HEK293 (cell line): Measurements from ENCODE around the gene LBX2.
A peak's percentile ranks its signal among the peaks of the same experiment; 100 is the strongest.

Source experiments
- CTCF ChIA-PET: fragments of 350-600 bp; formaldehyde crosslinking; extraction: SDS; loops from one replicate; lab custom pipeline; 2021; ENCODE audit warnings: antibody characterized with exemption; lab: Yijun Ruan, JAX
- POLR2A ChIA-PET: fragments of 300-600 bp; formaldehyde crosslinking; extraction: SDS; loops from one replicate; lab custom pipeline; 2020; ENCODE audit warnings: antibody characterized with exemption, inconsistent platforms; lab: Yijun Ruan, JAX
- H3K27ac ChIP-seq: fragments of 200-500 bp; sonication (Bioruptor generic); 2 replicates; pipeline ENCODE4 v1.5.1; 2014; ENCODE audit warnings: low read depth, low read length, control low read depth, inconsistent platforms; ENCODE audit errors: extremely low read depth
- H3K36me3 ChIP-seq, 2 experiments: fragments of 200-500 bp in 1 of 2; sonication (Bioruptor generic) in 1 of 2; 1 replicate in 1 of 2; 2 replicates in 1 of 2; pipeline ENCODE4 v1.5.1; 2014 to 2017; ENCODE audit warnings: inconsistent platforms in 2 of 2, low read length in 2 of 2; ENCODE audit not compliant: control insufficient read depth in 2 of 2, insufficient read depth in 1 of 2
- H3K4me1 ChIP-seq: fragments of 200-500 bp; sonication (Bioruptor generic); 2 replicates; pipeline ENCODE4 v1.5.1; 2014; ENCODE audit warnings: mild to moderate bottlenecking, low read length, inconsistent platforms; ENCODE audit not compliant: control insufficient read depth, insufficient read depth
- H3K4me3 ChIP-seq: 2 replicates; pipeline ENCODE4 v1.5.1; 2011; ENCODE audit warnings: low read depth, mild to moderate bottlenecking, control low read depth, low read length, moderate library complexity
- H3K9me3 ChIP-seq: fragments of 200-500 bp; sonication (Bioruptor generic); 2 replicates; pipeline ENCODE4 v1.5.1; 2014; ENCODE audit warnings: low read depth, low read length, inconsistent platforms; ENCODE audit not compliant: control insufficient read depth, insufficient read depth
- KLF1 ChIP-seq: fragments of 450-650 bp; formaldehyde crosslinking; IDR thresholded peaks from 2 replicates; pipeline ENCODE4 v1.5.1; 2016; ENCODE audit warnings: missing biosample characterization, missing genetic modification characterization
- KLF16 ChIP-seq: fragments of 450-650 bp; formaldehyde crosslinking; IDR thresholded peaks from 2 replicates; pipeline ENCODE4 v1.5.1; 2017; ENCODE audit warnings: missing biosample characterization, missing genetic modification characterization
- ZBTB20 ChIP-seq: fragments of 450-650 bp; formaldehyde crosslinking; IDR thresholded peaks from 2 replicates; pipeline ENCODE4 v1.5.1; 2016; ENCODE audit warnings: missing biosample characterization, missing genetic modification characterization
- ZNF140 ChIP-seq: fragments of 450-650 bp; formaldehyde crosslinking; IDR thresholded peaks from 2 replicates; pipeline ENCODE4 v1.5.1; 2016; ENCODE audit warnings: missing biosample characterization, missing genetic modification characterization
- ZNF157 ChIP-seq: fragments of 450-650 bp; formaldehyde crosslinking; IDR thresholded peaks from 2 replicates; pipeline ENCODE4 v1.5.1; 2016; ENCODE audit warnings: missing biosample characterization, missing genetic modification characterization
- ZNF16 ChIP-seq: fragments of 450-650 bp; formaldehyde crosslinking; IDR thresholded peaks from 2 replicates; pipeline ENCODE4 v1.5.1; 2016; ENCODE audit warnings: low read depth, missing biosample characterization, missing genetic modification characterization
- ZNF274 ChIP-seq, 2 experiments: fragments of 200-500 bp in 1 of 2; fragments of 450-650 bp in 1 of 2; sonication (Bioruptor generic) in 1 of 2; formaldehyde crosslinking in 1 of 2; IDR thresholded peaks; 2 replicates each; pipeline versions ENCODE4 v1.5.1 to v1.6.1; 2014 to 2016; ENCODE audit warnings: borderline replicate concordance in 1 of 2, inconsistent platforms in 1 of 2, low read length in 1 of 2, missing biosample characterization in 1 of 2, missing genetic modification characterization in 1 of 2
- ZNF658 ChIP-seq: fragments of 450-650 bp; formaldehyde crosslinking; IDR thresholded peaks from 2 replicates; pipeline ENCODE4; 2016; ENCODE audit warnings: missing biosample characterization, missing genetic modification characterization
- ZNF670 ChIP-seq: fragments of 450-650 bp; formaldehyde crosslinking; IDR thresholded peaks from 2 replicates; pipeline ENCODE4 v1.5.1; 2016; ENCODE audit warnings: missing biosample characterization, missing genetic modification characterization, low read depth
- ZNF747 ChIP-seq: fragments of 450-650 bp; formaldehyde crosslinking; IDR thresholded peaks from 2 replicates; pipeline ENCODE4 v1.5.1; 2016; ENCODE audit warnings: missing biosample characterization, missing genetic modification characterization
- ZNF785 ChIP-seq: fragments of 450-650 bp; formaldehyde crosslinking; IDR thresholded peaks from 2 replicates; pipeline ENCODE4 v1.5.1; 2016; ENCODE audit warnings: missing biosample characterization, missing genetic modification characterization
- ZNF843 ChIP-seq: fragments of 450-650 bp; formaldehyde crosslinking; IDR thresholded peaks from 2 replicates; pipeline ENCODE4 v1.5.1; 2016; ENCODE audit warnings: missing biosample characterization, missing genetic modification characterization
- TF ChIP-seq, protein P1 (sequence below): fragments of 450-650 bp; formaldehyde crosslinking; IDR thresholded peaks from 2 replicates; pipeline ENCODE4 v1.5.1; 2016; ENCODE audit warnings: missing biosample characterization, missing genetic modification characterization, borderline replicate concordance
- TF ChIP-seq, protein P2 (sequence below): fragments of 450-650 bp; formaldehyde crosslinking; IDR thresholded peaks from 2 replicates; pipeline ENCODE4 v1.5.1; 2016; ENCODE audit warnings: missing biosample characterization, missing genetic modification characterization
- TF ChIP-seq, protein P3 (sequence below): fragments of 450-650 bp; formaldehyde crosslinking; IDR thresholded peaks from 2 replicates; pipeline ENCODE4 v1.5.1; 2016; ENCODE audit warnings: missing biosample characterization, missing genetic modification characterization
- TF ChIP-seq, protein P4 (sequence below): fragments of 450-650 bp; formaldehyde crosslinking; conservative IDR thresholded peaks from 2 replicates; pipeline ENCODE4 v1.5.1; 2016; ENCODE audit warnings: low read depth, missing biosample characterization, missing genetic modification characterization

The LBX2 gene

DNA sequence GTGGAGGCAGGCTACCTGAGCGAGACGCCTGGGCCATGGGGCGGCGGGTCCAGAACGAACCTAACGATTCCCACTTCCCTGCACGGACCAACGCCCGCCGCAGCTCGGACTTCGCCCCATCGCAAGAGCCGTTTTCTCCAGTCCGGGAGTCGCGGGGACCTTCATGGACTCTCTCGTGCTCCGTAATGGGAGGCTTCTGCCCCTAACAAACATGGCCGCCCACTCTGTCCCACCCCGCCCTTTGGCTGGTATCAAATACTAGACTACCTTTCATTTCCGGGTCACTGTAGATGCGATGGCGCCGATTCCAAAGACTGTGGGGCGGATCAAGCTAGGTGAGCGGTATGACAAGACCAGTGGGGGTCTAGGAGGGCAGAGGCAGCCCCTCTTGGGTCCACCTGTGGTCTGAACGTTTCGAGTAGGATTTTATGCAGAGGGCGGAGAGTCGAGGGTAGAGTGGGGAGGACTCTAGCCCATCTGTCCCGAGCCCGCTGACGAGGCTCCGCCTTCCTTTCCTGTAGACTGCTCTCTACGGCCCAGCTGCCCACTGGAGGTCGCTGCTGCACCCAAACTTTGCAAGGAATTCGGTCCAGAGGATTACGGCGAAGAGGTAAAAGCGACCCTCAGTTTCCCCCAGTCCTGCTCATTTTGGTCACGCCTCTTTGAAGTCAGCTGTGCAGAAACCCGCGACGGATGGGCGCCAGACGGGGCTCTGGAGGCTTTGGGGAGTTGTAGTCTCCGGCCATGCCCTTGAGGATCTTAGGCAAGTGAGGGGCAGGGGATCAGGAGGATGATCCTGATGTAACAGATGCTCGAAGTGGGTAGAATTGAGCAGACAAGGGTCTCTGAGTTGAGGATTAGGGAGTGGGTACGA lies 16.4 kb downstream of the LBX2 start, which contains the start of the genes CCDC142 and TTC31 (continued):
- TF ChIP-seq, protein P1, sequence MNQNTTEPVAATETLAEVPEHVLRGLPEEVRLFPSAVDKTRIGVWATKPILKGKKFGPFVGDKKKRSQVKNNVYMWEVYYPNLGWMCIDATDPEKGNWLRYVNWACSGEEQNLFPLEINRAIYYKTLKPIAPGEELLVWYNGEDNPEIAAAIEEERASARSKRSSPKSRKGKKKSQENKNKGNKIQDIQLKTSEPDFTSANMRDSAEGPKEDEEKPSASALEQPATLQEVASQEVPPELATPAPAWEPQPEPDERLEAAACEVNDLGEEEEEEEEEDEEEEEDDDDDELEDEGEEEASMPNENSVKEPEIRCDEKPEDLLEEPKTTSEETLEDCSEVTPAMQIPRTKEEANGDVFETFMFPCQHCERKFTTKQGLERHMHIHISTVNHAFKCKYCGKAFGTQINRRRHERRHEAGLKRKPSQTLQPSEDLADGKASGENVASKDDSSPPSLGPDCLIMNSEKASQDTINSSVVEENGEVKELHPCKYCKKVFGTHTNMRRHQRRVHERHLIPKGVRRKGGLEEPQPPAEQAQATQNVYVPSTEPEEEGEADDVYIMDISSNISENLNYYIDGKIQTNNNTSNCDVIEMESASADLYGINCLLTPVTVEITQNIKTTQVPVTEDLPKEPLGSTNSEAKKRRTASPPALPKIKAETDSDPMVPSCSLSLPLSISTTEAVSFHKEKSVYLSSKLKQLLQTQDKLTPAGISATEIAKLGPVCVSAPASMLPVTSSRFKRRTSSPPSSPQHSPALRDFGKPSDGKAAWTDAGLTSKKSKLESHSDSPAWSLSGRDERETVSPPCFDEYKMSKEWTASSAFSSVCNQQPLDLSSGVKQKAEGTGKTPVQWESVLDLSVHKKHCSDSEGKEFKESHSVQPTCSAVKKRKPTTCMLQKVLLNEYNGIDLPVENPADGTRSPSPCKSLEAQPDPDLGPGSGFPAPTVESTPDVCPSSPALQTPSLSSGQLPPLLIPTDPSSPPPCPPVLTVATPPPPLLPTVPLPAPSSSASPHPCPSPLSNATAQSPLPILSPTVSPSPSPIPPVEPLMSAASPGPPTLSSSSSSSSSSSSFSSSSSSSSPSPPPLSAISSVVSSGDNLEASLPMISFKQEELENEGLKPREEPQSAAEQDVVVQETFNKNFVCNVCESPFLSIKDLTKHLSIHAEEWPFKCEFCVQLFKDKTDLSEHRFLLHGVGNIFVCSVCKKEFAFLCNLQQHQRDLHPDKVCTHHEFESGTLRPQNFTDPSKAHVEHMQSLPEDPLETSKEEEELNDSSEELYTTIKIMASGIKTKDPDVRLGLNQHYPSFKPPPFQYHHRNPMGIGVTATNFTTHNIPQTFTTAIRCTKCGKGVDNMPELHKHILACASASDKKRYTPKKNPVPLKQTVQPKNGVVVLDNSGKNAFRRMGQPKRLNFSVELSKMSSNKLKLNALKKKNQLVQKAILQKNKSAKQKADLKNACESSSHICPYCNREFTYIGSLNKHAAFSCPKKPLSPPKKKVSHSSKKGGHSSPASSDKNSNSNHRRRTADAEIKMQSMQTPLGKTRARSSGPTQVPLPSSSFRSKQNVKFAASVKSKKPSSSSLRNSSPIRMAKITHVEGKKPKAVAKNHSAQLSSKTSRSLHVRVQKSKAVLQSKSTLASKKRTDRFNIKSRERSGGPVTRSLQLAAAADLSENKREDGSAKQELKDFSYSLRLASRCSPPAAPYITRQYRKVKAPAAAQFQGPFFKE (tag by site-specific recombination), result no peak
- no peak for TF ChIP-seq ZNF843
- no peak for TF ChIP-seq ZNF157
- no peak for TF ChIP-seq ZNF747 (tag by site-specific recombination)

DNA sequence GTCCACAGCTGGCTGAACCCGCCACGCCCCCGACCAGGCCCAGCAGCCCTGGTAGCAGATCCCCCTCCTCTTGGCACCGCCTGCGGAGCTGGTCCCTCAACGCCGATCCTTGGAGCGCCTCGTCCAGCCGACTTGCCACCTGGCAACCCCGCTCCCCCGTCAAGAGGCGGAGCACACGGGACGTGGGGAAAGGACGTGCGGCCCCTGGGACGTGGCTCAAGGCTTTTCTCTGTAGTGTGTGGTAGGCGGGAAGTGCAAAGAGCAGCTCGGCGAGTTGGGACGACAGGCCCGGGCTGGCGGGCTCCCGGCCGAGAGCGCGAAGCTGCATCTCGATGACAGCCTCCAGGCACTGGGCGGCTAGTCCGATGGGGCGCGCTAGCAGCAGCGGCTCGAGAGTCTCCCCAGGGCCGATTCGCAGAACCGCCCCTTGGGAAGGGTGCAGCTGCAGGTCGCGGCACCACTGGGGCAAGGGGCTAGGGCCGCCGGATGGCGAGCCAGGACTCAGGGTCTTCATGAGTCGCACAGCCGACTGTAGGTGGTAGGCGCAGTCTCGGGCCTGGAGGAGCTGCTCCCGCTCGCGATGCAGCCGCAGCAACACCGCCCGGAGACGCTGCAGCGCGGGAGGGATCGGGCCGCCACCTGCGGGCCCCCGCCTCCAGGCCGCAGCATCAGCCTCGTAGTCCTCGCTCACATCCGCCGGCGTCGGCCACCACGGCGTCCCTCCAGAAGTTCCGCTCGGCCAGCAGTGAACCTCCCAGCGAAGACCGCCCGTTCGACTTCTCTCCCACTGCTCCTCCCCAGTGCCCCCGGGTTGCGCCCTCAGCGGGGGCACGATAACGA lies 17.2 kb downstream of the LBX2 start:
- CTCF ChIA-PET, result interaction anchor here (0.8 to 5.0 kb wide), 15 partner anchors 9 to 119 kb away, joined by 3 to 72 read pairs (median 4); partner anchors contain the start of genes AUP1, HTRA2 and MRPL53
- no peaks in the 10 kb centered on the region for H3K9me3 ChIP-seq
- no peaks in the 10 kb centered on the region for H3K4me1 ChIP-seq
- H3K27ac ChIP-seq, result peak overlapping the region; percentile 74
- H3K36me3 ChIP-seq, result peaks cover 50 to 54% of the 10 kb centered on the region in 2 experiments
- POLR2A ChIA-PET, result interaction anchor here (0.8 to 4.0 kb wide), 19 partner anchors 10 to 745 kb away, joined by 3 to 37 read pairs (median 4); partner anchors contain the start of genes AUP1, DQX1, HTRA2 and INO80B
- H3K4me3 ChIP-seq, result peak overlapping the region; percentile 92
- TF ChIP-seq, protein P2, sequence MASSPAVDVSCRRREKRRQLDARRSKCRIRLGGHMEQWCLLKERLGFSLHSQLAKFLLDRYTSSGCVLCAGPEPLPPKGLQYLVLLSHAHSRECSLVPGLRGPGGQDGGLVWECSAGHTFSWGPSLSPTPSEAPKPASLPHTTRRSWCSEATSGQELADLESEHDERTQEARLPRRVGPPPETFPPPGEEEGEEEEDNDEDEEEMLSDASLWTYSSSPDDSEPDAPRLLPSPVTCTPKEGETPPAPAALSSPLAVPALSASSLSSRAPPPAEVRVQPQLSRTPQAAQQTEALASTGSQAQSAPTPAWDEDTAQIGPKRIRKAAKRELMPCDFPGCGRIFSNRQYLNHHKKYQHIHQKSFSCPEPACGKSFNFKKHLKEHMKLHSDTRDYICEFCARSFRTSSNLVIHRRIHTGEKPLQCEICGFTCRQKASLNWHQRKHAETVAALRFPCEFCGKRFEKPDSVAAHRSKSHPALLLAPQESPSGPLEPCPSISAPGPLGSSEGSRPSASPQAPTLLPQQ (tag by site-specific recombination), result no peak
- TF ChIP-seq ZNF157 (no peak), ZNF785 (no peak), ZNF16 (tag by site-specific recombination) (no peak), ZNF274 (IDR thresholded peaks at IDR 0.05; ENCODE audit: low read length) (no peak), ZNF274 (tag by site-specific recombination; IDR thresholded peaks at IDR 0.05; ENCODE audit: borderline replicate concordance) (no peak), KLF16 (tag by site-specific recombination) (no peak), ZNF670 (tag by site-specific recombination) (no peak), KLF1 (no peak), ZNF658 (tag by site-specific recombination) (no peak), ZBTB20 (tag by site-specific recombination) (no peak; the same call in 1 of the 2 replicates), ZNF140 (no peak)
- TF ChIP-seq, protein P3, sequence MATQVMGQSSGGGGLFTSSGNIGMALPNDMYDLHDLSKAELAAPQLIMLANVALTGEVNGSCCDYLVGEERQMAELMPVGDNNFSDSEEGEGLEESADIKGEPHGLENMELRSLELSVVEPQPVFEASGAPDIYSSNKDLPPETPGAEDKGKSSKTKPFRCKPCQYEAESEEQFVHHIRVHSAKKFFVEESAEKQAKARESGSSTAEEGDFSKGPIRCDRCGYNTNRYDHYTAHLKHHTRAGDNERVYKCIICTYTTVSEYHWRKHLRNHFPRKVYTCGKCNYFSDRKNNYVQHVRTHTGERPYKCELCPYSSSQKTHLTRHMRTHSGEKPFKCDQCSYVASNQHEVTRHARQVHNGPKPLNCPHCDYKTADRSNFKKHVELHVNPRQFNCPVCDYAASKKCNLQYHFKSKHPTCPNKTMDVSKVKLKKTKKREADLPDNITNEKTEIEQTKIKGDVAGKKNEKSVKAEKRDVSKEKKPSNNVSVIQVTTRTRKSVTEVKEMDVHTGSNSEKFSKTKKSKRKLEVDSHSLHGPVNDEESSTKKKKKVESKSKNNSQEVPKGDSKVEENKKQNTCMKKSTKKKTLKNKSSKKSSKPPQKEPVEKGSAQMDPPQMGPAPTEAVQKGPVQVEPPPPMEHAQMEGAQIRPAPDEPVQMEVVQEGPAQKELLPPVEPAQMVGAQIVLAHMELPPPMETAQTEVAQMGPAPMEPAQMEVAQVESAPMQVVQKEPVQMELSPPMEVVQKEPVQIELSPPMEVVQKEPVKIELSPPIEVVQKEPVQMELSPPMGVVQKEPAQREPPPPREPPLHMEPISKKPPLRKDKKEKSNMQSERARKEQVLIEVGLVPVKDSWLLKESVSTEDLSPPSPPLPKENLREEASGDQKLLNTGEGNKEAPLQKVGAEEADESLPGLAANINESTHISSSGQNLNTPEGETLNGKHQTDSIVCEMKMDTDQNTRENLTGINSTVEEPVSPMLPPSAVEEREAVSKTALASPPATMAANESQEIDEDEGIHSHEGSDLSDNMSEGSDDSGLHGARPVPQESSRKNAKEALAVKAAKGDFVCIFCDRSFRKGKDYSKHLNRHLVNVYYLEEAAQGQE, result no peak
- TF ChIP-seq, protein P4, sequence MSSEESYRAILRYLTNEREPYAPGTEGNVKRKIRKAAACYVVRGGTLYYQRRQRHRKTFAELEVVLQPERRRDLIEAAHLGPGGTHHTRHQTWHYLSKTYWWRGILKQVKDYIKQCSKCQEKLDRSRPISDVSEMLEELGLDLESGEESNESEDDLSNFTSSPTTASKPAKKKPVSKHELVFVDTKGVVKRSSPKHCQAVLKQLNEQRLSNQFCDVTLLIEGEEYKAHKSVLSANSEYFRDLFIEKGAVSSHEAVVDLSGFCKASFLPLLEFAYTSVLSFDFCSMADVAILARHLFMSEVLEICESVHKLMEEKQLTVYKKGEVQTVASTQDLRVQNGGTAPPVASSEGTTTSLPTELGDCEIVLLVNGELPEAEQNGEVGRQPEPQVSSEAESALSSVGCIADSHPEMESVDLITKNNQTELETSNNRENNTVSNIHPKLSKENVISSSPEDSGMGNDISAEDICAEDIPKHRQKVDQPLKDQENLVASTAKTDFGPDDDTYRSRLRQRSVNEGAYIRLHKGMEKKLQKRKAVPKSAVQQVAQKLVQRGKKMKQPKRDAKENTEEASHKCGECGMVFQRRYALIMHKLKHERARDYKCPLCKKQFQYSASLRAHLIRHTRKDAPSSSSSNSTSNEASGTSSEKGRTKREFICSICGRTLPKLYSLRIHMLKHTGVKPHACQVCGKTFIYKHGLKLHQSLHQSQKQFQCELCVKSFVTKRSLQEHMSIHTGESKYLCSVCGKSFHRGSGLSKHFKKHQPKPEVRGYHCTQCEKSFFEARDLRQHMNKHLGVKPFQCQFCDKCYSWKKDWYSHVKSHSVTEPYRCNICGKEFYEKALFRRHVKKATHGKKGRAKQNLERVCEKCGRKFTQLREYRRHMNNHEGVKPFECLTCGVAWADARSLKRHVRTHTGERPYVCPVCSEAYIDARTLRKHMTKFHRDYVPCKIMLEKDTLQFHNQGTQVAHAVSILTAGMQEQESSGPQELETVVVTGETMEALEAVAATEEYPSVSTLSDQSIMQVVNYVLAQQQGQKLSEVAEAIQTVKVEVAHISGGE (tag by site-specific recombination), result no peak
